GM12891 (cell line): ENCODE measurements around the gene HDAC11.

ENCODE experiments used
- POLR2A ChIP-seq: IDR thresholded peaks from 2 replicates; pipeline ENCODE4 v1.6.1; 2011; ENCODE audit warnings: low read depth, low read length, control low read depth
- POLR2AphosphoS5 ChIP-seq: IDR thresholded peaks from 2 replicates; pipeline ENCODE4 v1.6.1; 2011; ENCODE audit warnings: low read depth, low read length, control low read depth
- SPI1 ChIP-seq: IDR thresholded peaks from 2 replicates; pipeline ENCODE4 v1.6.1; 2011; ENCODE audit warnings: low read depth, low read length, control low read depth

GRCh38 chr3:13535905-13536304 lies 55.8 kb downstream of the HDAC11 start:
- TF ChIP-seq POLR2A (no peak), POLR2AphosphoS5 (no peak), SPI1 (no peak)
